ENCODE results near the gene HS3ST3A1. TPM values are rescaled to one million over a fixed set of nuclear protein-coding genes. Genes with fewer than 3 reads are reported as not detected.

Gene HS3ST3A1
- total RNA-seq, 1 experiment from 2014 or later, result 3.4 TPM

DNA sequence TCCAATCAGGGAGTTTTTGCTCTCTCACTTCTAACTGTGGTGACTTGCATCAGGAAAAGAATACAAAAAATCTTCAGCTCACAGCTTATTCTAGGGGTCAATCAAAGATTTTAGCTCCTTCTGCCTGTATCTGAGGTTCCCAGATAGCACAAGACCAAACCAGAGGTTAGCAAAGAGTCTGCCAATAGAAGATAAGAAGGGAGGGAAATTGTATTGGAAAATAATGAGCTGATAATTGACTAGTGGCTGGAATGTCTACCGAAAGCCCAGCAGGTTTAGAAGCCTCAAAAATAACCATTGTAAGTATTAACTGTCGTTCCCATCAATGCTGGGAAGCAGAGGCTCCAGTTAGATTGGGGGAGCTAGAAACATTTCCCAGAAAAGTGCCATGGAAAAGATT is 26.3 kb downstream of the HS3ST3A1 start:
- H2BK5ac ChIP-seq (ENCODE audit: insufficient read length, low read length), result no peak overlapping the region
- no peak overlapping the region for H2BK12ac ChIP-seq (ENCODE audit: insufficient read length, low read depth, low read length)
- no peak overlapping the region for H4K91ac ChIP-seq (ENCODE audit: insufficient read length, low read depth, low read length)
- Mint-ChIP-seq H3K9me3 (peaks cover 30 to 31% of the 10 kb centered on the region in 2 experiments), H3K4me1 (peaks cover 30 to 42% of the 10 kb centered on the region in 2 experiments), H3K27me3 (ENCODE audit: low read depth) (no peaks in the 10 kb centered on the region; the same call in none of the 2 replicates), H3K36me3 (ENCODE audit: insufficient read depth in 1 of 3, low read depth in 3 of 3) (peaks cover 14 to 37% (median 26%) of the 10 kb centered on the region in 3 experiments), H3K27ac (peak overlapping the region; percentile 29 to 92 (median 84); a peak in 6 of 7 replicates), H3K4me3 (peak overlapping the region in 1 of 2 experiments; percentile 38; a peak in 1 of 5 replicates)
- H3K27ac ChIP-seq (ENCODE audit: insufficient read length, low read depth, low read length), result peak overlapping the region; percentile 46
- H3K9me3 ChIP-seq (ENCODE audit: control insufficient read depth, low read depth, low read length), result no peaks in the 10 kb centered on the region
- H3K23me2 ChIP-seq (ENCODE audit: insufficient read length, low read depth, low read length, poor library complexity, severe bottlenecking), result no peaks in the 10 kb centered on the region
- no CpG with 5 or more reads among the region's 2 CpGs for WGBS (ENCODE audit: extremely low coverage, insufficient read length, low lambda C conversion rate)
- no peak overlapping the region for H3K9ac ChIP-seq (ENCODE audit: extremely low read depth, insufficient read length, low read length)
- H3K4me2 ChIP-seq (ENCODE audit: insufficient read depth, insufficient read length, low read length), result peak overlapping the region; percentile 22
- H3K79me2 ChIP-seq (ENCODE audit: insufficient read depth, low read length), result no peaks in the 10 kb centered on the region
- DNase-seq, result no peak
- H3K23ac ChIP-seq (ENCODE audit: insufficient read length, low read depth, low read length), result no peak overlapping the region
- no peaks in the 10 kb centered on the region for H3K79me1 ChIP-seq (ENCODE audit: insufficient read depth, low read depth, low read length, poor library complexity, severe bottlenecking)
- TF ChIP-seq, protein P1, sequence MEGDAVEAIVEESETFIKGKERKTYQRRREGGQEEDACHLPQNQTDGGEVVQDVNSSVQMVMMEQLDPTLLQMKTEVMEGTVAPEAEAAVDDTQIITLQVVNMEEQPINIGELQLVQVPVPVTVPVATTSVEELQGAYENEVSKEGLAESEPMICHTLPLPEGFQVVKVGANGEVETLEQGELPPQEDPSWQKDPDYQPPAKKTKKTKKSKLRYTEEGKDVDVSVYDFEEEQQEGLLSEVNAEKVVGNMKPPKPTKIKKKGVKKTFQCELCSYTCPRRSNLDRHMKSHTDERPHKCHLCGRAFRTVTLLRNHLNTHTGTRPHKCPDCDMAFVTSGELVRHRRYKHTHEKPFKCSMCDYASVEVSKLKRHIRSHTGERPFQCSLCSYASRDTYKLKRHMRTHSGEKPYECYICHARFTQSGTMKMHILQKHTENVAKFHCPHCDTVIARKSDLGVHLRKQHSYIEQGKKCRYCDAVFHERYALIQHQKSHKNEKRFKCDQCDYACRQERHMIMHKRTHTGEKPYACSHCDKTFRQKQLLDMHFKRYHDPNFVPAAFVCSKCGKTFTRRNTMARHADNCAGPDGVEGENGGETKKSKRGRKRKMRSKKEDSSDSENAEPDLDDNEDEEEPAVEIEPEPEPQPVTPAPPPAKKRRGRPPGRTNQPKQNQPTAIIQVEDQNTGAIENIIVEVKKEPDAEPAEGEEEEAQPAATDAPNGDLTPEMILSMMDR (conservative IDR thresholded peaks at IDR 0.05), result peak; percentile 14; the same call in 1 of the 3 replicates
- H4K5ac ChIP-seq (ENCODE audit: insufficient read length, low read depth, low read length), result no peak overlapping the region
- no peaks in the 10 kb centered on the region for H3K27me3 ChIP-seq (ENCODE audit: insufficient read depth, low read length)
- no peak overlapping the region for H3K56ac ChIP-seq (ENCODE audit: insufficient read length, low read depth, low read length)
- no peak overlapping the region for H3K18ac ChIP-seq (ENCODE audit: insufficient read length, low read depth, low read length)
- no peak overlapping the region for H2BK15ac ChIP-seq (ENCODE audit: low read depth, low read length)
- no peak overlapping the region for H2BK20ac ChIP-seq (ENCODE audit: low read depth, low read length, poor library complexity, severe bottlenecking)
- H4K20me1 ChIP-seq (ENCODE audit: control insufficient read depth, insufficient read depth, insufficient read length), result no peaks in the 10 kb centered on the region
- H2AK5ac ChIP-seq (ENCODE audit: insufficient read length, low read length), result no peak overlapping the region
- no peak overlapping the region for H3T11ph ChIP-seq (ENCODE audit: low read length)
- peaks cover 3% of the 10 kb centered on the region; the same call in 1 of the 2 replicates for H3K4me1 ChIP-seq (ENCODE audit: insufficient read depth, low read length)
- H3K14ac ChIP-seq (ENCODE audit: insufficient read depth, low read length), result no peak overlapping the region
- H2AFZ ChIP-seq (ENCODE audit: low read length), result no peak overlapping the region
- H4K8ac ChIP-seq (replicated peaks; ENCODE audit: insufficient read length, low read depth, low read length), result no peak overlapping the region
- H3K4ac ChIP-seq (ENCODE audit: low read depth, low read length), result no peak overlapping the region
- no peak overlapping the region for H2BK120ac ChIP-seq (ENCODE audit: low read depth, low read length, poor library complexity, severe bottlenecking)
